Lower leg skin (tissue), 4 donors: ENCODE results near the gene GUF1. TPM values are rescaled to one million over a fixed set of nuclear protein-coding genes. Genes with fewer than 3 reads are reported as not detected.

Source experiments
- DNase-seq, 2 donors: peaks; one replicate each; pipeline ENCODE4 v3.0.0-alpha.2; 2019; ENCODE audit warnings: low spot score in 2 of 2
- H3K4me3 ChIP-seq: fragments of 200-600 bp; sonication (generic); 2 replicates; pipeline ENCODE4 v1.5.1; 2017; ENCODE audit warnings: mild to moderate bottlenecking, low read depth; ENCODE audit not compliant: poor library complexity, severe bottlenecking
- CTCF ChIP-seq, 3 donors: fragments of 450-650 bp; IDR thresholded peaks; one replicate each; pipeline ENCODE4 v1.5.1; 2016; ENCODE audit warnings: antibody characterized with exemption in 3 of 3, mild to moderate bottlenecking in 3 of 3, moderate library complexity in 2 of 3
- POLR2A ChIP-seq, 2 donors: fragments of 450-650 bp; IDR thresholded peaks; one replicate each; pipeline ENCODE4 v1.6.1; 2016 to 2017; ENCODE audit warnings: antibody characterized with exemption in 2 of 2, mild to moderate bottlenecking in 1 of 2, moderate library complexity in 1 of 2
- WGBS, 2 donors: methylation state at CpG; one replicate each; pipeline ENCODE4 v1.1.5; 2018; 5-methylcytosine and 5-hydroxymethylcytosine counted together
- intact Hi-C: fragments of 100-400 bp; cut with DNase I; formaldehyde crosslinking; loops from one replicate; pipeline ENCODE4 v1.15.0; 2023; ENCODE audit warnings: low total_unique reads
- total RNA-seq, 4 donors: library from RNA; depleted of rRNA; stranded (reverse); fragments of >200 nt; gene quantifications; one replicate each; pipeline ENCODE4 v1.1.0, GENCODE V29; 2016

GUF1 gene
- total RNA-seq, 4 donors from 2014 or later, result 13.4 to 19.8 (median 17.4) TPM

GRCh38 chr4:44675366-44675765, 2.9 kb upstream of the GUF1 start:
- DNase-seq, result no peak
- 56 to 77% methylated on average over 5 of the region's 5 CpGs for WGBS, 2 donors
- intact Hi-C loops, result no loop called here
- TF ChIP-seq CTCF (IDR thresholded peaks at IDR 0.05) (no peak), POLR2A (IDR thresholded peaks at IDR 0.05) (no peak)
- H3K4me3 ChIP-seq, result no peak overlapping the region

- 2 to 3% methylated on average over 3 of the region's 3 CpGs for WGBS, 2 donors
- peak overlapping the region; percentile 97 for H3K4me3 ChIP-seq
- DNase-seq, result no peak
- TF ChIP-seq CTCF (IDR thresholded peaks at IDR 0.05) (no peak), POLR2A (IDR thresholded peaks at IDR 0.05) (no peak)
- intact Hi-C loops, result no loop called here
Observed at GRCh38 chr4:44679060-44679459, 840 bp downstream of the GUF1 start.

- no peak for DNase-seq
- no peak overlapping the region for H3K4me3 ChIP-seq
- intact Hi-C loops, result no loop called here
- WGBS, 2 donors, result 66 to 75% methylated on average over 1 of the region's 1 CpG
- no peak for TF ChIP-seq POLR2A (IDR thresholded peaks at IDR 0.05)
- TF ChIP-seq CTCF (IDR thresholded peaks at IDR 0.05), result no peak
Observed at GRCh38 chr4:44684648-44685047, 6.4 kb downstream of the GUF1 start.

- DNase-seq, result no peak
- no peak for TF ChIP-seq CTCF (IDR thresholded peaks at IDR 0.05)
- no peak for TF ChIP-seq POLR2A (IDR thresholded peaks at IDR 0.05)
- WGBS, 2 donors, result 93 to 100% methylated on average over 1 of the region's 1 CpG
- intact Hi-C loops, result no loop called here
- H3K4me3 ChIP-seq, result no peak overlapping the region
Observed at GRCh38 chr4:44700427-44700826, 22.2 kb downstream of the GUF1 start.

GRCh38 chr4:44701037-44701436, 22.8 kb downstream of the GUF1 start:
- WGBS, 2 donors, result 86 to 92% methylated on average over 2 of the region's 2 CpGs
- no peak for TF ChIP-seq POLR2A (IDR thresholded peaks at IDR 0.05)
- TF ChIP-seq CTCF (IDR thresholded peaks at IDR 0.05), result no peak
- H3K4me3 ChIP-seq, result no peak overlapping the region
- intact Hi-C loops, result no loop called here
- no peak for DNase-seq

- intact Hi-C loops, result no loop called here
- TF ChIP-seq POLR2A (IDR thresholded peaks at IDR 0.05), result no peak
- TF ChIP-seq CTCF (IDR thresholded peaks at IDR 0.05), result no peak
- no peak for DNase-seq
- no peak overlapping the region for H3K4me3 ChIP-seq
- WGBS, 2 donors, result 86 to 89% methylated on average over 4 of the region's 4 CpGs
Observed at GRCh38 chr4:44704673-44705072, 26.5 kb downstream of the GUF1 start.
